HEK293 (cell line): ENCODE results near the gene TRMT10C.
A peak's percentile ranks its signal among the peaks of the same experiment; 100 is the strongest.

ENCODE experiments used
- CTCF ChIA-PET: fragments of 350-600 bp; formaldehyde crosslinking; extraction: SDS; loops from one replicate; lab custom pipeline; 2021; ENCODE audit warnings: antibody characterized with exemption; lab: Yijun Ruan, JAX
- POLR2A ChIA-PET: fragments of 300-600 bp; formaldehyde crosslinking; extraction: SDS; loops from one replicate; lab custom pipeline; 2020; ENCODE audit warnings: antibody characterized with exemption, inconsistent platforms; lab: Yijun Ruan, JAX
- H3K27ac ChIP-seq: fragments of 200-500 bp; sonication (Bioruptor generic); 2 replicates; pipeline ENCODE4 v1.5.1; 2014; ENCODE audit warnings: low read depth, low read length, control low read depth, inconsistent platforms; ENCODE audit errors: extremely low read depth
- H3K36me3 ChIP-seq, 2 experiments: fragments of 200-500 bp in 1 of 2; sonication (Bioruptor generic) in 1 of 2; 1 replicate in 1 of 2; 2 replicates in 1 of 2; pipeline ENCODE4 v1.5.1; 2014 to 2017; ENCODE audit warnings: inconsistent platforms in 2 of 2, low read length in 2 of 2; ENCODE audit not compliant: control insufficient read depth in 2 of 2, insufficient read depth in 1 of 2
- H3K4me1 ChIP-seq: fragments of 200-500 bp; sonication (Bioruptor generic); 2 replicates; pipeline ENCODE4 v1.5.1; 2014; ENCODE audit warnings: mild to moderate bottlenecking, low read length, inconsistent platforms; ENCODE audit not compliant: control insufficient read depth, insufficient read depth
- H3K4me3 ChIP-seq: 2 replicates; pipeline ENCODE4 v1.5.1; 2011; ENCODE audit warnings: low read depth, mild to moderate bottlenecking, control low read depth, low read length, moderate library complexity
- H3K9me3 ChIP-seq: fragments of 200-500 bp; sonication (Bioruptor generic); 2 replicates; pipeline ENCODE4 v1.5.1; 2014; ENCODE audit warnings: low read depth, low read length, inconsistent platforms; ENCODE audit not compliant: control insufficient read depth, insufficient read depth
- IKZF3 ChIP-seq: fragments of 450-650 bp; IDR thresholded peaks from 2 replicates; pipeline ENCODE4 v1.5.0; 2018; ENCODE audit warnings: missing biosample characterization, mild to moderate bottlenecking, missing genetic modification characterization, moderate library complexity
- PRDM2 ChIP-seq: fragments of 450-650 bp; formaldehyde crosslinking; IDR thresholded peaks from 2 replicates; pipeline ENCODE4 v1.5.1; 2016; ENCODE audit warnings: missing biosample characterization, missing genetic modification characterization, borderline replicate concordance
- SALL2 ChIP-seq: fragments of 450-650 bp; formaldehyde crosslinking; IDR thresholded peaks from 2 replicates; pipeline ENCODE4 v1.5.0; 2017; ENCODE audit warnings: missing biosample characterization, mild to moderate bottlenecking, missing genetic modification characterization, borderline replicate concordance
- SCRT2 ChIP-seq: fragments of 450-650 bp; formaldehyde crosslinking; IDR thresholded peaks from 2 replicates; pipeline ENCODE4 v1.5.1; 2016; ENCODE audit warnings: missing biosample characterization, missing genetic modification characterization
- TRIM28 ChIP-seq: IDR thresholded peaks from 2 replicates; pipeline ENCODE4 v1.6.1; 2011; ENCODE audit warnings: low read length, control low read depth, borderline replicate concordance
- ZBTB8A ChIP-seq: fragments of 450-650 bp; formaldehyde crosslinking; IDR thresholded peaks from 2 replicates; pipeline ENCODE4 v1.5.1; 2016; ENCODE audit warnings: missing biosample characterization, missing genetic modification characterization
- ZIC2 ChIP-seq: fragments of 450-650 bp; formaldehyde crosslinking; IDR thresholded peaks from 2 replicates; pipeline ENCODE4 v1.5.1; 2016; ENCODE audit warnings: missing biosample characterization, missing genetic modification characterization
- ZNF133 ChIP-seq: fragments of 450-650 bp; formaldehyde crosslinking; IDR thresholded peaks from 2 replicates; pipeline ENCODE4 v1.5.1; 2016; ENCODE audit warnings: missing biosample characterization, missing genetic modification characterization
- ZNF266 ChIP-seq: fragments of 450-650 bp; formaldehyde crosslinking; IDR thresholded peaks from 2 replicates; pipeline ENCODE4 v1.5.1; 2016; ENCODE audit warnings: missing biosample characterization, missing genetic modification characterization, low read depth
- ZNF335 ChIP-seq: fragments of 450-650 bp; formaldehyde crosslinking; conservative IDR thresholded peaks from 2 replicates; pipeline ENCODE4 v1.5.1; 2016; ENCODE audit warnings: missing biosample characterization, missing genetic modification characterization
- ZNF354C ChIP-seq: fragments of 450-650 bp; formaldehyde crosslinking; IDR thresholded peaks from 2 replicates; pipeline ENCODE4 v1.5.1; 2016; ENCODE audit warnings: missing biosample characterization, missing genetic modification characterization, low read depth, borderline replicate concordance
- ZNF366 ChIP-seq: fragments of 450-650 bp; formaldehyde crosslinking; conservative IDR thresholded peaks from 2 replicates; pipeline ENCODE4 v1.5.1; 2016; ENCODE audit warnings: missing biosample characterization, missing genetic modification characterization
- ZNF488 ChIP-seq: fragments of 450-650 bp; formaldehyde crosslinking; IDR thresholded peaks from 2 replicates; pipeline ENCODE4 v1.5.1; 2016; ENCODE audit warnings: missing biosample characterization, missing genetic modification characterization
- ZNF514 ChIP-seq: fragments of 450-650 bp; formaldehyde crosslinking; IDR thresholded peaks from 2 replicates; pipeline ENCODE4 v1.5.1; 2016; ENCODE audit warnings: missing biosample characterization, missing genetic modification characterization
- ZNF530 ChIP-seq: fragments of 450-650 bp; formaldehyde crosslinking; IDR thresholded peaks from 2 replicates; pipeline ENCODE4 v1.5.1; 2016; ENCODE audit warnings: low read depth, missing biosample characterization, missing genetic modification characterization
- ZNF624 ChIP-seq: fragments of 450-650 bp; formaldehyde crosslinking; IDR thresholded peaks from 2 replicates; pipeline ENCODE4 v1.5.1; 2017; ENCODE audit warnings: missing biosample characterization, missing genetic modification characterization
- ZSCAN16 ChIP-seq: fragments of 450-650 bp; formaldehyde crosslinking; IDR thresholded peaks from 2 replicates; pipeline ENCODE4 v1.5.1; 2016; ENCODE audit warnings: missing biosample characterization, missing genetic modification characterization
- ZSCAN23 ChIP-seq: fragments of 450-650 bp; formaldehyde crosslinking; IDR thresholded peaks from 2 replicates; pipeline ENCODE4 v1.5.1; 2016; ENCODE audit warnings: missing biosample characterization, missing genetic modification characterization
- ZSCAN30 ChIP-seq: fragments of 450-650 bp; IDR thresholded peaks from 2 replicates; pipeline ENCODE4 v1.5.1; 2018; ENCODE audit warnings: missing biosample characterization, mild to moderate bottlenecking, missing genetic modification characterization, moderate library complexity
- TF ChIP-seq, protein P1 (sequence below): fragments of 450-650 bp; formaldehyde crosslinking; IDR thresholded peaks from 2 replicates; pipeline ENCODE4 v1.5.1; 2016; ENCODE audit warnings: missing biosample characterization, missing genetic modification characterization
- TF ChIP-seq, protein P2 (sequence below): fragments of 450-650 bp; formaldehyde crosslinking; IDR thresholded peaks from 2 replicates; pipeline ENCODE4 v1.5.1; 2016; ENCODE audit warnings: missing biosample characterization, missing genetic modification characterization
- TF ChIP-seq, protein P3 (sequence below): fragments of 450-650 bp; formaldehyde crosslinking; IDR thresholded peaks from 2 replicates; pipeline ENCODE4 v1.5.1; 2016; ENCODE audit warnings: missing biosample characterization, missing genetic modification characterization

Gene TRMT10C

DNA sequence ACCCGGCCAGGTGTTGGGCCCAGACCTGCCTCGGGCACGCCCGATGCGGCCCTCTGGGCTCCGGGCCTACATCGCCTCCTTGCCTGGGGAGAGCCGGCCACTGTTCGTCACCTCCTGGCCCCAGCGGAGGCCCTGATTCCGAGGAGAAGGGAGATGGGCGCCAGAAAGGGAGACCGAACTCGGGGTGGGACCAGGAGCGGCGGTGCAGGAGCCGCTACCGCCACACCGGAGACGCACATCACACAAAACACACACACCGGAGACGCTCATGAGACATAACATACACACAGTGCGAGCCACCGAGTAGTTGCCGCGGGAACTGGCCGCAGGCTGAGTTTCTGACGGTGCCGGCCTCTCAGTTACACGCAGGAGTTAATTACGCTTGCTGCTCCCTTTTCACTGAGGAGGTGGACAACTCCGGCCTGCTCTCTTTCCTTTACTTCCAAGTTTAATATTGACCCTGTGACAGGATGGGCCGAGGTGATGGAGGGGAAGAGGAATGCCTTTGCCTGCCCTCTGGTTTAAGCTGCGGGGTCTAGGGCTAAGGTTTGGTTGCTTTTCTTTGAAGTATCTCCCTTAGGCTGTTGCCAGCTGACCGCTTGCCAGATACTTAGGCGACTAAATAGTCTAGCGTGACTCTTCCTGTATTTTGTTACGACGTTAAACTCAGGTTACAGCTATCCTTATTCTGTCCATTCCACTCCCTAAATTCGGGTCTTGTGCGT lies 12.9 kb downstream of the TRMT10C start:
- peak overlapping the region; percentile 96 for H3K27ac ChIP-seq
- H3K4me3 ChIP-seq, result peak overlapping the region; percentile 89
- ChIA-PET CTCF (interaction anchor here (0.7 kb wide), 1 partner anchor 363 kb away, joined by 3 read pairs; no protein-coding TSS in a partner anchor), POLR2A (interaction anchor here (0.6 to 2.8 kb wide), 8 partner anchors 12 to 725 kb away, joined by 3 to 18 read pairs (median 4); partner anchors contain the start of genes CEP97, RPL24, TRMT10C and ZBTB11)
- no peaks in the 10 kb centered on the region for H3K4me1 ChIP-seq
- H3K9me3 ChIP-seq, result no peaks in the 10 kb centered on the region
- H3K36me3 ChIP-seq, result peaks cover 0 to 22% of the 10 kb centered on the region in 2 experiments; a peak in 2 of 3 replicates
- TF ChIP-seq, protein P1, sequence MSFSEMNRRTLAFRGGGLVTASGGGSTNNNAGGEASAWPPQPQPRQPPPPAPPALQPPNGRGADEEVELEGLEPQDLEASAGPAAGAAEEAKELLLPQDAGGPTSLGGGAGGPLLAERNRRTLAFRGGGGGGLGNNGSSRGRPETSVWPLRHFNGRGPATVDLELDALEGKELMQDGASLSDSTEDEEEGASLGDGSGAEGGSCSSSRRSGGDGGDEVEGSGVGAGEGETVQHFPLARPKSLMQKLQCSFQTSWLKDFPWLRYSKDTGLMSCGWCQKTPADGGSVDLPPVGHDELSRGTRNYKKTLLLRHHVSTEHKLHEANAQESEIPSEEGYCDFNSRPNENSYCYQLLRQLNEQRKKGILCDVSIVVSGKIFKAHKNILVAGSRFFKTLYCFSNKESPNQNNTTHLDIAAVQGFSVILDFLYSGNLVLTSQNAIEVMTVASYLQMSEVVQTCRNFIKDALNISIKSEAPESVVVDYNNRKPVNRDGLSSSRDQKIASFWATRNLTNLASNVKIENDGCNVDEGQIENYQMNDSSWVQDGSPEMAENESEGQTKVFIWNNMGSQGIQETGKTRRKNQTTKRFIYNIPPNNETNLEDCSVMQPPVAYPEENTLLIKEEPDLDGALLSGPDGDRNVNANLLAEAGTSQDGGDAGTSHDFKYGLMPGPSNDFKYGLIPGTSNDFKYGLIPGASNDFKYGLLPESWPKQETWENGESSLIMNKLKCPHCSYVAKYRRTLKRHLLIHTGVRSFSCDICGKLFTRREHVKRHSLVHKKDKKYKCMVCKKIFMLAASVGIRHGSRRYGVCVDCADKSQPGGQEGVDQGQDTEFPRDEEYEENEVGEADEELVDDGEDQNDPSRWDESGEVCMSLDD (tag by site-specific recombination), result no peak
- TF ChIP-seq, protein P2, sequence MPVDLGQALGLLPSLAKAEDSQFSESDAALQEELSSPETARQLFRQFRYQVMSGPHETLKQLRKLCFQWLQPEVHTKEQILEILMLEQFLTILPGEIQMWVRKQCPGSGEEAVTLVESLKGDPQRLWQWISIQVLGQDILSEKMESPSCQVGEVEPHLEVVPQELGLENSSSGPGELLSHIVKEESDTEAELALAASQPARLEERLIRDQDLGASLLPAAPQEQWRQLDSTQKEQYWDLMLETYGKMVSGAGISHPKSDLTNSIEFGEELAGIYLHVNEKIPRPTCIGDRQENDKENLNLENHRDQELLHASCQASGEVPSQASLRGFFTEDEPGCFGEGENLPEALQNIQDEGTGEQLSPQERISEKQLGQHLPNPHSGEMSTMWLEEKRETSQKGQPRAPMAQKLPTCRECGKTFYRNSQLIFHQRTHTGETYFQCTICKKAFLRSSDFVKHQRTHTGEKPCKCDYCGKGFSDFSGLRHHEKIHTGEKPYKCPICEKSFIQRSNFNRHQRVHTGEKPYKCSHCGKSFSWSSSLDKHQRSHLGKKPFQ (tag by site-specific recombination), result no peak
- TF ChIP-seq ZNF335 (tag by site-specific recombination), result peak; percentile 74
- no peak for TF ChIP-seq ZNF514 (tag by site-specific recombination)
- no peak for TF ChIP-seq ZNF624 (tag by site-specific recombination)
- TF ChIP-seq ZNF366 (tag by site-specific recombination), result peak; percentile 69
- no peak for TF ChIP-seq ZNF266 (tag by site-specific recombination)
- TF ChIP-seq IKZF3, result no peak
- no peak for TF ChIP-seq ZSCAN23
- no peak for TF ChIP-seq ZNF488 (tag by site-specific recombination)
- no peak for TF ChIP-seq ZIC2 (tag by site-specific recombination)
- TF ChIP-seq ZSCAN16, result no peak
- TF ChIP-seq, protein P3, sequence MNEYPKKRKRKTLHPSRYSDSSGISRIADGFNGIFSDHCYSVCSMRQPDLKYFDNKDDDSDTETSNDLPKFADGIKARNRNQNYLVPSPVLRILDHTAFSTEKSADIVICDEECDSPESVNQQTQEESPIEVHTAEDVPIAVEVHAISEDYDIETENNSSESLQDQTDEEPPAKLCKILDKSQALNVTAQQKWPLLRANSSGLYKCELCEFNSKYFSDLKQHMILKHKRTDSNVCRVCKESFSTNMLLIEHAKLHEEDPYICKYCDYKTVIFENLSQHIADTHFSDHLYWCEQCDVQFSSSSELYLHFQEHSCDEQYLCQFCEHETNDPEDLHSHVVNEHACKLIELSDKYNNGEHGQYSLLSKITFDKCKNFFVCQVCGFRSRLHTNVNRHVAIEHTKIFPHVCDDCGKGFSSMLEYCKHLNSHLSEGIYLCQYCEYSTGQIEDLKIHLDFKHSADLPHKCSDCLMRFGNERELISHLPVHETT (tag by site-specific recombination), result no peak
- TF ChIP-seq PRDM2 (tag by site-specific recombination), result no peak
- TF ChIP-seq ZNF133 (tag by site-specific recombination), result no peak
- TF ChIP-seq ZNF530 (tag by site-specific recombination), result no peak
- no peak for TF ChIP-seq TRIM28
- TF ChIP-seq ZSCAN30 (tag by site-specific recombination), result no peak
- no peak for TF ChIP-seq SCRT2
- no peak for TF ChIP-seq SALL2 (tag by site-specific recombination)
- no peak for TF ChIP-seq ZNF354C (tag by site-specific recombination)
- no peak for TF ChIP-seq ZBTB8A (tag by site-specific recombination)
